NOMO-1 (cell line): ENCODE data around the gene RASEF.
"Not testable (repeated sequence)": the region's sequence is repeated elsewhere in the genome, so short reads cannot be mapped to it uniquely, and the experiment has no call there.

Source experiments
- DNase-seq, 2 experiments: peaks; one replicate each; lab custom pipeline; 2025; ENCODE audit not compliant: unreplicated experiment in 2 of 2; lab: John Stamatoyannopoulos, UW

Gene RASEF

DNA sequence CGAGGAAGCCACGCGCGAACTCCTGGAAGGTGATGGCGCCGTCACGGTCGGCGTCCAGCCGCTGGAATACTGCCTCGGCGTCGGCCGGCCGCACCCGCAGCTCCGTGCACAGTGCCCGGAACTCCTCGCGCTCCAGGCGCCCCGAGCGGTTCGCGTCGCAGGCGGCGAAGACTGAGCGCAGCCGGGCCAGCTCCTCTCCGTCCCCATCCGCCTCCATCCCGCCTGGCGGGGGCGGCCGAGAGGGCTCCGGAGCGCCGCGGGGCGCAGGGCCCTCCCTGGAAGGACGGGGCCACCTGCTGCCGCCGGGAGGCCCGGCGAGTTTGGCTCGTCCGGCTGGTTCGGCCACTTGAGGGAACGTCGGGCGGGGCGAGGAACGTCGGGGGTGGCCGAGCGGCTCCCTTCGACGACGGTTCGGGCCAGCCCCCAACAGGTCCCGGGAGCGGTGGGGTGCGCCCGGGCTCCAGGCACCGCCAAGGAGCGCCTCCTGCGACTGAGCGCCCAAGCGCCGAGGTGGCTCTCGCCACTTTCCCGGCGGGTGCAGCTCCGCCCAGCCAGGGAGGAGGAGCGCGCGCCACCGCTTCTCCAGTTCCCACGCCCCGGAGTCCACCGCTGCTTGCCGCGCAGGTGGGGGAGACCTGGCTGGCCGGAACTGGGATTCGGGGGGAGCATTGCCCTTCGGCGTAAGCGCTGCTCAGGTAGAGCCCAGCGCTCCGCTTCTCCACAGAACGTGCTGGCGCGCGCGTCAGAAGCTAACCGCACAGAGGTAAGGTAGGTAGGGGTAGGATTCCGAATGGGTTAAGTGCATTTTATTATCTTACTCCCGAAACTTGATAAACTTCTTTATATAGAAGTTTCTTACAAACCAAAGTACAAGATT, at the start of gene RASEF:
RASEF (minus strand) TSS at position 492 of the 877 bp plus-strand sequence; CDS start at position 217, 275 bp downstream.
- no peak for DNase-seq

DNA sequence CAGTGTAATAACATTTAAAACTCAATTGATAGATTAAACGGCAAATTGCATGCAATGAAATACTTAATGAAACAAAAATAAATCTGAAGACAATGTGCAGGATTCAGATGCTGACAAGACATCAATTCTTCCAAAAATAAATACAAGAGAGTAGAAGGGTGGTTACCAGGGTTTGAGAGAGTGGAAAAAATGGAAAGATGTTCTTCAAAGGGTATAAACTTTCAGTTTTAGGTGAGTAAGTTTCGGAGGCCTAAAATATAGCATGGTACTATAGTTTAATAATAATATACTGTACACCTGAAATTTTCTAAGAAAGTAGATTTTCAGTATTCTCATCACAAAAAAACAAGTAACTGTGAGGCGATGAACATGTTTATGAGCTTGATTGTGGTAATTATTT, 48.2 kb upstream of the RASEF start:
- no peak for DNase-seq

DNA sequence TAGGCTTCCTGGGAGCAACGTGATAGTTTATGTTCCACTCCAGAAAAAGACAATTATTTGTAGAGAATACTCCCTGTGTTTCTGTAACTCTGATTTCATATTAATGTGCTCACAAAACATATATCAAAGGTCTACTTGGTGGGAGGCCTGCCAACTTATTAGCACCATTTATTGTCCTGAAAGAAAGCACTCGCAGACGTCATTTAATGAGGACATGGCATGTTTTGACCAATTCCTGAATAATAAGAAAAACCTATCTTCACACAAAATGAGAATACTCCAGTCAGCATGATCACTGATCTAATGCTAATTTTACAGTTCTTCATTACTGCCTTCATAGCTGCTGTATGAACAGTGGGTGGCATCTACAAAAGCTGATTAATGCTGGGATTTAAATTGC, 46.4 kb upstream of the RASEF start:
- no peak for DNase-seq

DNA sequence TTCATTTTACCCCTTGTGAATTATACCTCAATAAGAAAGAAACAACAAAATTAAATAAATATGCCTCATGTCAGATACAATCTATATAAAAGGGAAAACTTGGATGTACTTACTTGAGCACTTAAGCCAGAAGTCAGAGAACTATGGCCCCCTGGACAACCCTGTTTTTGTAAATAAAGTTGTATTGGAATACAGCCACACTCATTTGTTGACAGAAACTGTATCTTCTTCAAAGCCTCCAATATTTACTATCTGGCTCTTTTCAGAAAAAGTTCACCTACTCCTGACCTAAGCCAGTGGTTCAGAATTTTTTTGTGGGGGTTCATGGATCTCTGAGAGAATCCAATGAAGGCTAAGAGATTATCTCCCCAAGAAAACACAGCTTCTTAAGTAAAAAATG, 45.3 kb upstream of the RASEF start:
- DNase-seq: no peak

DNA sequence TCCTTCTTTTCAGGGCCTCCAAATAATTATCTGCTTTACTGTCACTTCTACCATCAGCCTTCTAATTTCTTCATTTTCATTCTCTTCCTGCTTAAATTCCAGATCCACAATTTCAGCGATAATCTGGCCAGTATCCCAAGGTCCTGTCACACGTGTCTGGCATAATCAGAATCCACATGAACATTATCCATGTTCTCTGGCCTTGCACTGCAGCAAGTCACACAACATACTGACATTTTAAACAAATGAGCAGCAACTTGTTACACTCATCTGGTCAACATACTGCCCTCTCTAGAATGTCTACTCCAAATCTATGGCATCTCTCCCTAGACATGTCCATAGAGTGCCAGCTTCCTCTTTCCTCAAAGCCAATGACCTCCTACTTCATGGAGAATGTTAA, 43.8 kb upstream of the RASEF start:
- no peak for DNase-seq

DNA sequence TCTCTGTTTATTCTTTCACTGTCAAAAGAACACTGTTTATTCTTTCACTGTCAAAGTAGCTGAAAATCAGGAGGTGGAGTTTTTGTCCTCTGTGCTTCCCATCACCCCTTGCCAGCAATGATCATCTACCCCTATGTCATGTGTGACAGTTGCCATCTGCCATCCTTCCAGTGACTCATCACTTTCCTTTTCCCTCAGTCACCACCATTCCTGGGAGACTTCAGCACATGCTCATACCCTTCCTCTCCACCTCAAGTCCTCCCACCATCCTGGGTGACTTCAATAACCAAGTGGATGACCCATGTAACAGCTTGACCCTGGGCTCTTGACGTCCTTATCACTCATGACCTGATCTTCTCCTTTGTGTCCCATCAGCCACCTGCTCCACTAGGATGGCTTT, 43.3 kb upstream of the RASEF start:
- no peak for DNase-seq

DNA sequence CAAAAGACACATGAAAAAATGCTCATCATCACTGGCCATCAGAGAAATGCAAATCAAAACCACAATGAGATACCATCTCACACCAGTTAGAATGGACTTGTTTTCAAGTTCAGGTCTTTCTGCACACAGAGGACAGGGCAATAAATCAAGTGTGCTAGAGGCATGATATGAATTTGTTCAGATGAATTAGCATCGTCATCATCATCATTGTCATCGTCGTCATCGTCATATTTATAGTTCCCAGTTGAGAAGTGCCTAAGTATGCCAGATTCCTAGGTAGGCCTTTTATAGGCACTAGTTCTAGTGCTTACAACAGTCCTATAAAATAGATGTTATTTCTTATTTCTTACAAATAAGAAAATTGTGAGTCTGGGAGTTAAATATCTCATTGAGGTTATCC, 34.7 kb upstream of the RASEF start:
- no peak for DNase-seq

DNA sequence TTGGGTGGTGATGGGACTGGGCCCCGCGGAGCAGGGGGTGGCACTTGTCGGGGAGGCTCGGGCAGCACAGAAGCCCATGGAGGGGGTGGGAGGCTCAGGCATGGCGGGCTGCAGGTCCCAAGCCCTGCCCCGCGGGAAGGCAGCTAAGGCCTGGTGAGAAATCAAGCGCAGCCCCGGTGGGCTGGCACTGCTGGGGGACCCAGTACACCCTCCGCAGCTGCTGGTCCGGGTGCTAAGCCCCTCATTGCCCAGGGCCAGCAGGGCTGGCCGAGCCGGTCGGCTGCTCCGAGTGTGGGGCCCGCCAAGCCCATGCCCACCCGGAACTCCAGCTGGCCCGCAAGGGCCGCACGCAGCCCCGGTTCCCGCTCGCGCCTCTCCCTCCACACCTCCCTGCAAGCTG, 30.4 kb upstream of the RASEF start:
- not testable (repeated sequence) for DNase-seq

DNA sequence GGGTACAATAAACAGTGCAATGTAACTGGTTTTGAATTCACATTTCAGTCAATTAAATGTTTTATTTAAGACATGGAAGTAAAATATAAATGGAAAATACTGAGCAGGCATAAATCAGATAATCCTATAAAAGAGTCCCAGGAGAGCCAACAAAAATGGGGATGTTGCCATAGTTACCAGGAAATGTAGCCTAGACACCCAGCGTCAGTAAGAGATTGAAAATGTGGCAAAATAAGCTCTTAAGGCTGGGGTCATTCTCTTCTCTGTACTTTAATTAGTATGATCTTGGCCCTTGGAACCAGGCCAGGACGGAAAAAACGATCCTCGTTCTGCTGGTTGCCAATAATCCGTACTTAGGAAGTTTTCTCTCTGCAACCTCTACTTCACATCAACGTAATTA, 18.9 kb upstream of the RASEF start:
- no peak for DNase-seq

DNA sequence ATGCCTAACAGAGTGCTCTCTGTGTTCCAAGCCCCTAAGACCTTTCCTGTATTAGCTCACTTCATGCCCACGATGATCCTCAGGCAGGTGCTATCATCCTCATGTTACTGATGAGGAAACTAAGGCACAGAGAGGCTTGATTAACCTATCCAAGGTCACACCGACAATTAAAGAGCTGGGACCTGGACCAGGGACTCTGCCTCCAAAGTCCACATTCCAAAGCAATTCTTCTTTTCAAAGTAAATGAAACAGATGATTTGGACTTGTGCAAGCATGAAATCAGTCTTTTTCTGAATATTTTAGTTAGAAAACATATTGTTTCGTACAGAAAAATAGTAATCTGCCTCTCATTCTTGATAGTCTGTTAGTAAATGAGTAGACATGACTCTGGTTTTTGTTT, 18.1 kb upstream of the RASEF start:
- DNase-seq: no peak

DNA sequence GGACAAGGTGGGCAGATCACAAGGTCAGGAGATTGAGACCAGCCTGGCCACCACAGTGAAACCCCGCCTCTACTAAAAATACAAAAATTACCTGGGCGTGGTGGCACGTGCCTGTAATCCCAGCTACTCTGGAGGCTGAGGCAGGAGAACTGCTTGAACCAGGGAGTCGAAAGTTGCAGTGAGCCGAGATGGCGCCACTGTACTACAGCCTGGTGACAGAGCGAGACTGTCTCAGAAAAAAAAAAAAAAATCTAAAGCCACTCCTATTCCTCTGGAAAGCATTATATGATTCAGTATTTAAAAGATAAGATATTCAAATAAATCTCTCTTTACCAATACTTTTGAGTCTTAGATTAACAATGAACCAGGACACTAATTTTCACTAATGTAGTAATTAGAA, 13.0 kb upstream of the RASEF start:
- not testable (repeated sequence) for DNase-seq

DNA sequence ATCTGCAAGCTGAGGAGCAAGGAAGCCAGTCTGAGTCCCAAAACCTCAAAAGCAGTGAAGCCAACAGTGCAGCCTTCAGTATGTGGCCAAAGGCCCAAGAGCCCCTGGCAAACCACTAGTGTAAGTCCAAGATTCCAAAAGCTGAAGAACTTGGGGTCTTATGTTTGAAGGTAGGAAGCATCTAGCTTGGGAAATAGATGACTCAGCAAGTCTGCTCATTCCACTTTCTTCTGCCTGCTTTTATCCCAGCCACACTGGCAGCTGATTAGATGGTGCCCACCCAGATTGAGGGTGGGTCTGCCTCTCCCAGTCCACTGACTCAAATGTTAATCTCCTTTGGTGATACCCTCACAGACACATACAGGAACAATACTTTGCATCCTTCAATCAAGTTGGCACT, 9.6 kb upstream of the RASEF start:
- DNase-seq: not testable (repeated sequence)

DNA sequence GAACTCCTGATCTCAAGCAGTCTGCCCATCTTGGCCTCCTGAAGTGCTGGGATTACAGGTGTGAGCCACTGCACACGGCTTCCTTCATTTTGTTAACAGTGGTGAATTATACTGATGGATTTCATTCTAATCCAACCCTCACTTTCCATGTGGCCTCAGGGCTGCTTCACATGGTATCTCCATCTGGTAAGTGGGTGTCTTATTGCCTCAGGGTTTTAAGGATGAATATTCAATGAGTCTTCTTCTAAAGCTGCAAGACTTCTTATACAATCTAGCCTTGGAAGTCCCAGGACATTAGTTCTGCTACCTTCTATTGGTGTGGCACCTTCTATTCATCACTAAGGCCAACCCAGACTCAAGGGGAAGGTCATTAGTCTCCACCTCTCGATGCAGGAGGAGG, 8.7 kb upstream of the RASEF start:
- no peak for DNase-seq

DNA sequence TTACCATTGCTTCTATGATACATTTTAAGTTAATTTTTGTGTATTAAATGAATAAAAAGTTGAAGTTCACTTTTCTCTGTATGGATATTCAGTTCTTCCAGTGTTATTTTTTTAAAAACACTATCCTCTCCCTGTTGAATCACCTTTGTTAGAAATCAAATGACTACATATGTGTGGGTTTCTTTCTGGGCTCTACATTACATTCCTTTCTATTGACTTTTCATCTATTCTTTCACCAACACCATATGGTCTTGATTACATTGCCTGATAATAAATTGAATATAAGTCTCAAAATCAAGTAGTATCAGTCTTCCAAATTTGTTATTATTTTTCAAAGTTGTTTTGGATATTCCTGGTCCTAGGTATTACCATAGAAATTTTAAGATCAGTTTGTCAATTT, 7.3 kb upstream of the RASEF start:
- no peak for DNase-seq

DNA sequence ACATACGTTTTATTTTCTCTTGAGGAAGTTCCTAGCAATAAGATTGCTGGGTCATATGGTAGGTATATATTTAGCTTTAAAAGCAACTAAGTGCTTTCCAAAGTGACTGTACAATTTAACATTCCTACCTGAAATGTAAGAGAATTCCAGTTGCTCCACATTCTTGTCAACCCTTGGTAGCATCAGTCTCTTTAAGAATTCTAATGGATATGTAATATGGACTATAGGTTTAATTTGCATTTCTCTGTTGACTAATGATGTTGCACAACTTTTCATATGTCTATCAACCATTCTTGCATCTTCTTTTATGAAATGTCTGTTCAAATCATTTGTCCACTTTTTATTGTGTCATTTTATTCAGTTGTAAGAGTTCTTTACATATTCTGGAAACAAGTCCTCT, 6.7 kb upstream of the RASEF start:
- DNase-seq: no peak

DNA sequence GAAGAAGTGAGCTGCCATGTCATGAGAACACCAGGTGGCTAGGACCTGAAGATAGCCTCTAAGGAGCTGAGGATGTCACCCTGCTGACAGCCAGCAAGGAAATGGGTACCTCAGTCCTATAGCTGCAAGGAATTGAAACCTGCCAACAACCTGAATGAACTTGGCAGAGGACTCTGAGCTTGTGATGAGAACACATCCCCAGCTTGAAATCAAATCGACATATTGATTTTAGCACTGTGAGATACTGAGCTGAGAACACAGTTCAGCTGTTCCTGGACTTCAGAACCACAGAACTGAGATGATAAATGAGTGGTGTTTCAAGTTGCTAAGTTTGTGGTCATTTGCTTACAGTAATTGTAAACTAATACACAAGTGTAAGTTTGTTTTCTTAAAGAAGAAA, 5.5 kb upstream of the RASEF start:
- DNase-seq: no peak

DNA sequence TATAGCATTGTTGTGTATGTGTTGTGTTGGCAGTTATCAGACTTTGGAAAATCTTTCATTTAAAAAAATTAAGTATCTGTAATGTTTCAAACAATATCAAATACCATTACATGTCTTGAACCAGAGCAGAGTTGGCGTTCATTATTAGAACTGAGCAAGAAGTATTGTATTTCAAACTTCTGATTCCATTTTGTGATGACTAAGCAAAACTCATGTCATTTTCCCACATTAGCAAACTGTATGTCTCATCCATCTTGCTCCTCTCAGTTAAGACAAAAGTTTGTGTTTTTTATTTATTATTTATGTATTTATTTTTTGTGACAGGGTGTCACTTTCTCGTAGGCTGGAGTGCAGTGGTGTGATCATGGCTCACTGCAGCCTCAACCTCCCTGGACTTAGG, 4.6 kb upstream of the RASEF start:
- DNase-seq: no peak

DNA sequence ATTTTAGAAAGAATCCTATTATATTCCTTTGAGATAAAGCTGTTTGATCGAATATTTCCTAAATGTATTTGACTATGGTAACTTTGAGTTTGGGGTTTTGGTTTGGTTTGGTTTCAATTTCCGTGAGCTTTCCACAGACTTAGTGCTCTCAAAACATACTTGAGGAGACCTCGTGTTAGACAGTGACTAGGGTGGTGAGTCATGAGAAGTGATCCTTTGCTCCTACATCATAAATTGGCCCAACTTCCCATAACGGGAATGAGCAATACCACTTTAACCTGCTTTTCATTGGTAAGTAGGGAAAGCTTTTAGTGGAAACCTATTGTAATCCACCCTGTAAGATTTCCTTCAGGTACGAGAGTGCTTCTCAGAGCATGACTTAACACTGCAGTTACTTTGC, 3.8 kb upstream of the RASEF start:
- DNase-seq: no peak

DNA sequence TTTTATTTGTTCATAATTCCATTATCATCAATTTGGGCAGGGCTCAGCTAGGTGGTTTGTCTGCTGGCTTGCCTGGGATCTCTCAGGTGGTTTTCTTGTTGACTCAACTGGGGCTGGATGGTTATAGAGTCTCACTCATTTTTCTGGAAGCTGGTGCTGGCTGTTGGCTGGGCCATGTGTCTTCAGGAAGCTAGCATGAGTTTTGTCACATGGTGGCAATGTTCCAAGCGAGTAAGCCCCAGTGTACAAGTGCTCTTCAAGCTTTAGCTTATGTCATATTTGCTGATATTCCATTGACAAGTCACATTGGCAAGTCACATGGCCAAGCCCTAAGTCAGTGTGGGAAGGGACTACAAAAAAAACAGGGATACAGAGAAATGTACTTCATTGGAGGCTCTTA, 2.3 kb upstream of the RASEF start:
- DNase-seq: no peak

DNA sequence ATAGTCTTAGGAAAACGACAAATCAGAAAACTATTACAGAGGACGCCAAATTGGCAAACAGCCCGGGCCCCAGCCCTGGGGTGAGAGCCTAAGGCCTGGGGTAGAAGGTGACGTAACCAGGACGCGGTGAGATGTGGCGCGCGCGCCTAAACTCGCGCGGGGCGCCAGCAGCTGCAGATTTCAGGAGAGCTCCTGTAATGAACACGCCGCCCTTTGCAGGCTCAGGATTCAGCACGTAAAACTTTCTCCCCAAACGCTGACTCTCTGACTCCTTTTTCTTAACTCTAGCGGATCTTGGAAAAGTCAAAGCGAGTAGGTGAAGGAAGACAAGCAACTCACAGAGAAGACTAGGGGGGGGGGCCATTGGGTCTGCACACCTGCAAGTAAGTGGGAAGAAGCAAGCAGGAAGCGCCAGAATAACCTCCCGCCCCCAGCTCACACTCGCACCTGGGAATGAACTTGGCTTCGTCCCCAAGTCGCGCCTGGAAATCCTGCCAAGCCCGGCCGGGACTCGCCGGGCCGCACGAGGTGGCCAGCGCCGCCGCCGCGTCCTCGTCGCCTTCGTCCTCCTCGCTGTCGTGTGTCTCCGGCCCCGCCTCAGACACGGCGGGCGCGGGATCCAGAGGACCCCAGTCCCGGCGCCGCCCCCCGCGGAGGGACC, 822 bp downstream of the RASEF start:
- no peak for DNase-seq

DNA sequence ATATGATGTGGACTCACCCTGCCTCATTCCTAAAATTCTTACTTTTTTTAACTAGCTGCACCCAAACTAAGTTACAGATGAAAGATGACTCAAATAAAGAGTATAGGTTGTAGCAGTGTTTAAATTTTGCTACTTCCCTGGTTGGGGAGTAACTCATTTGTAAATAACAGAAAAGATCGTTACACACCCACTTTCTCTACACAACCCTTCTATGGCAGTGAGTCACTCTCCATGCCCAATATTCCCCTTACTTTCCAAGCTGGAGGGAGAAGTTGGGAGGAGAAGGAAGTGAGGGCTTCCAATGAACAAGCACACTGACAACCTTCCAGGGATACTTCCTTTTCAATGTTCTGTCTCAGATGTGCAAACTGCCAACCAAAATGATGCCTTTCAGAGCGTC, 1.9 kb downstream of the RASEF start:
- DNase-seq: no peak

DNA sequence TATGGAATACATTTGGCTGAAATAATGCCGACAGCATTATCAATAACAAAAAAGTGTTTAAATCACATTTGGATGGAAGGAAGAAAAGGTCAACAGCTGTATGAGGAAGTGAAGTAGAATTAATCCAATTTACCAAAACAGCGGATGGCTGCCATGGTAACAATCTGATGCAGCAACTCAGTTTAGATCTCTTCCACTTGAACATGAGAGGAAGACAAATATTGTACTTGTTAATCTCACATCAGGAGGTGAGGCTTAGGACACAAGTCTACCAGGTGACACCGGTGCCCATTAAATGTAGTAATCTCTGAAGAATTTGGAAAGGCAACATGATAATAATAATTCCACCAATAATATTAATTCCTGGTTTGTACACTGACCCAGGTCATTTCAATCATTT, 2.4 kb downstream of the RASEF start:
- DNase-seq: no peak
